ENCODE results near the gene STX4.

GRCh38 chr16:31080035-31080629 lies 46.8 kb downstream of the STX4 start:
- TF ChIP-seq POLR2A (IDR thresholded peaks at IDR 0.05) = no peak
- no peak for TF ChIP-seq CTCF (IDR thresholded peaks at IDR 0.05 in 4 of 5, conservative IDR thresholded peaks at IDR 0.05 in 1 of 5)
